HK-2 (cell line): Measurements from ENCODE around the gene PRSS53.
A peak's percentile ranks its signal among the peaks of the same experiment; 100 is the strongest.
"Not testable (repeated sequence)": the region's sequence is repeated elsewhere in the genome, so short reads cannot be mapped to it uniquely, and the experiment has no call there.

Experiments
- DNase-seq: peaks from one replicate; pipeline ENCODE4 v3.0.0-alpha.2; 2018; ENCODE audit not compliant: unreplicated experiment

PRSS53 gene

GRCh38 chr16:31088459-31089183, at the start of gene PRSS53:
Gene PRSS53, minus strand, starts transcription at chr16:31088943. Its CDS starts 134 bp downstream, at chr16:31088809.
- DNase-seq, result no peak

GRCh38 chr16:31136822-31137499, 48.2 kb upstream of the PRSS53 start:
- not testable (repeated sequence) for DNase-seq

GRCh38 chr16:31136287-31136662, 47.5 kb upstream of the PRSS53 start:
- DNase-seq, result no peak

- peak; percentile 67 for DNase-seq
Observed at GRCh38 chr16:31135535-31136286, 47.0 kb upstream of the PRSS53 start, which contains the start of gene PRSS8. Gene PRSS8, minus strand, starts transcription at chr16:31135727. Its CDS starts 229 bp downstream, at chr16:31135498.

- DNase-seq, result no peak
Observed at GRCh38 chr16:31134625-31135534, 46.1 kb upstream of the PRSS53 start.

- DNase-seq, result no peak
Observed at GRCh38 chr16:31134091-31134571, 45.4 kb upstream of the PRSS53 start.

- no peak for DNase-seq
Observed at GRCh38 chr16:31133046-31133501, 44.3 kb upstream of the PRSS53 start.

- DNase-seq, result no peak
Observed at GRCh38 chr16:31132303-31132979, 43.7 kb upstream of the PRSS53 start.

- no peak for DNase-seq
Observed at GRCh38 chr16:31131841-31132271, 43.1 kb upstream of the PRSS53 start.

GRCh38 chr16:31131416-31131815, 42.7 kb upstream of the PRSS53 start:
- DNase-seq, result no peak

GRCh38 chr16:31130899-31131298, 42.2 kb upstream of the PRSS53 start:
- no peak for DNase-seq

GRCh38 chr16:31130336-31130891, 41.7 kb upstream of the PRSS53 start:
- no peak for DNase-seq

- no peak for DNase-seq
Observed at GRCh38 chr16:31129568-31130335, 41.0 kb upstream of the PRSS53 start.

GRCh38 chr16:31128711-31129567, 40.2 kb upstream of the PRSS53 start:
- no peak for DNase-seq

- DNase-seq, result no peak
Observed at GRCh38 chr16:31127182-31127581, 38.4 kb upstream of the PRSS53 start.

GRCh38 chr16:31125844-31126243, 37.1 kb upstream of the PRSS53 start:
- no peak for DNase-seq

GRCh38 chr16:31120129-31120528, 31.4 kb upstream of the PRSS53 start:
- no peak for DNase-seq
